ENCODE data around the gene SLC66A2. TPM values are rescaled to one million over a fixed set of nuclear protein-coding genes. Genes with fewer than 3 reads are reported as not detected.

SLC66A2 gene
- total RNA-seq, 1 donor from 2014 or later, result 52.9 TPM

- Histone ChIP-seq H3K27me3 (no peaks in the 10 kb centered on the region), H3K4me1 (no peaks in the 10 kb centered on the region), H3K27ac (no peak overlapping the region), H3K9me3 (no peaks in the 10 kb centered on the region), H3K36me3 (peaks cover 16 to 40% of the 10 kb centered on the region in 2 donors), H3K4me3 (no peak overlapping the region)
- intact Hi-C loops (cut with DNase I), result no loop called here
- no peak for TF ChIP-seq CTCF (IDR thresholded peaks at IDR 0.05)
- DNase-seq (ENCODE audit: low spot score in 2 of 2), result no peak
Measured at GRCh38 chr18:79906706-79907105, 44.7 kb downstream of the SLC66A2 start.

- TF ChIP-seq CTCF (IDR thresholded peaks at IDR 0.05), result no peak
- no peaks in the 10 kb centered on the region for H3K9me3 ChIP-seq
- intact Hi-C loops (cut with DNase I), result no loop called here
- no peak overlapping the region for H3K27ac ChIP-seq
- peaks cover 16 to 40% of the 10 kb centered on the region in 2 donors for H3K36me3 ChIP-seq
- no peaks in the 10 kb centered on the region for H3K4me1 ChIP-seq
- H3K27me3 ChIP-seq, result no peaks in the 10 kb centered on the region
- H3K4me3 ChIP-seq, result no peak overlapping the region
- no peak for DNase-seq (ENCODE audit: low spot score in 2 of 2)
Measured at GRCh38 chr18:79905993-79906392, 45.5 kb downstream of the SLC66A2 start.

GRCh38 chr18:79905389-79905911 is 46.0 kb downstream of the SLC66A2 start:
- Histone ChIP-seq H3K36me3 (peaks cover 16 to 40% of the 10 kb centered on the region in 2 donors), H3K9me3 (no peaks in the 10 kb centered on the region), H3K27me3 (no peaks in the 10 kb centered on the region), H3K27ac (no peak overlapping the region), H3K4me3 (no peak overlapping the region), H3K4me1 (no peaks in the 10 kb centered on the region)
- no peak for DNase-seq (ENCODE audit: low spot score in 2 of 2)
- TF ChIP-seq CTCF (IDR thresholded peaks at IDR 0.05), result no peak
- intact Hi-C loops (cut with DNase I), result no loop called here

GRCh38 chr18:79904357-79905147 is 46.9 kb downstream of the SLC66A2 start:
- Histone ChIP-seq H3K9me3 (peaks cover 0 to 8% of the 10 kb centered on the region in 2 donors), H3K4me1 (no peaks in the 10 kb centered on the region), H3K36me3 (peaks cover 16 to 40% of the 10 kb centered on the region in 2 donors), H3K27ac (no peak overlapping the region), H3K27me3 (no peaks in the 10 kb centered on the region), H3K4me3 (no peak overlapping the region)
- TF ChIP-seq CTCF (IDR thresholded peaks at IDR 0.05), result no peak
- DNase-seq (ENCODE audit: low spot score in 2 of 2), result no peak
- intact Hi-C loops (cut with DNase I), result no loop called here

GRCh38 chr18:79903787-79904356 is 47.6 kb downstream of the SLC66A2 start:
- Histone ChIP-seq H3K27me3 (no peaks in the 10 kb centered on the region), H3K36me3 (peaks cover 16 to 36% of the 10 kb centered on the region in 2 donors), H3K4me3 (no peak overlapping the region), H3K9me3 (peaks cover 3 to 15% of the 10 kb centered on the region in 2 donors), H3K27ac (no peak overlapping the region), H3K4me1 (no peaks in the 10 kb centered on the region)
- intact Hi-C loops (cut with DNase I), result no loop called here
- TF ChIP-seq CTCF (IDR thresholded peaks at IDR 0.05), result no peak
- no peak for DNase-seq (ENCODE audit: low spot score in 2 of 2)

All from ascending aorta (tissue), 2 donors.